ENCODE results near the gene CD79A. TPM values are rescaled to one million over a fixed set of nuclear protein-coding genes. Genes with fewer than 3 reads are reported as not detected.

The CD79A gene
- total and polyA plus RNA-seq, 7 donors, result 1.8 to 169 (median 3.6) TPM; not detected in 4

GRCh38 chr19:41848666-41849065 lies 28.4 kb upstream of the CD79A start:
- WGBS, 2 donors, result 87 to 88% methylated on average over 6 of the region's 6 CpGs
- no peaks in the 10 kb centered on the region for H3K4me1 ChIP-seq

DNA sequence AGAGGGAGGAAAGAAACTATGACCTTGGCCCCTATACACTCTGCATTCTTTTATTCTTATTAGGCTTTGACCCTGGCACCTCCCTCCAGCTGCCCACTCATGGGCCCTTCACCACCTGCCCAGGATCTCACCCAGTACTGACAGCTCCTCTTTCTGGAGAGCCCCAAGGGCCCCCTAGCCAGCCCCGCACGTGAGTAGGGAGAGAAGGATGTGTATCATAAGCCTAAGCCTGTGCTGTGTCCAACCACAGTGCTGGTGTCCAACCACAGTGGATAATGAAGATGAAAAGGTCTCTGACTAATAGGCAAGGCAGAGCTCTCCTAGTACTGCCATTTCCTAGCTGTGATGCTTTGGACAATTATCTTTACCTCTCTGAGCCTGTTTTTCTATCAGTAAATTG lies 28.0 kb upstream of the CD79A start:
- H3K9me3 ChIP-seq, result peaks cover 0 to 5% (median 0%) of the 10 kb centered on the region in 4 donors
- no peaks in the 10 kb centered on the region for H3K4me1 ChIP-seq
- no peaks in the 10 kb centered on the region for H3K27me3 ChIP-seq
- H3K4me3 ChIP-seq, result no peak overlapping the region
- whole genome bisulfite sequencing, 2 donors, result 82% methylated on average over 2 of the region's 2 CpGs
- TF ChIP-seq, protein P1, sequence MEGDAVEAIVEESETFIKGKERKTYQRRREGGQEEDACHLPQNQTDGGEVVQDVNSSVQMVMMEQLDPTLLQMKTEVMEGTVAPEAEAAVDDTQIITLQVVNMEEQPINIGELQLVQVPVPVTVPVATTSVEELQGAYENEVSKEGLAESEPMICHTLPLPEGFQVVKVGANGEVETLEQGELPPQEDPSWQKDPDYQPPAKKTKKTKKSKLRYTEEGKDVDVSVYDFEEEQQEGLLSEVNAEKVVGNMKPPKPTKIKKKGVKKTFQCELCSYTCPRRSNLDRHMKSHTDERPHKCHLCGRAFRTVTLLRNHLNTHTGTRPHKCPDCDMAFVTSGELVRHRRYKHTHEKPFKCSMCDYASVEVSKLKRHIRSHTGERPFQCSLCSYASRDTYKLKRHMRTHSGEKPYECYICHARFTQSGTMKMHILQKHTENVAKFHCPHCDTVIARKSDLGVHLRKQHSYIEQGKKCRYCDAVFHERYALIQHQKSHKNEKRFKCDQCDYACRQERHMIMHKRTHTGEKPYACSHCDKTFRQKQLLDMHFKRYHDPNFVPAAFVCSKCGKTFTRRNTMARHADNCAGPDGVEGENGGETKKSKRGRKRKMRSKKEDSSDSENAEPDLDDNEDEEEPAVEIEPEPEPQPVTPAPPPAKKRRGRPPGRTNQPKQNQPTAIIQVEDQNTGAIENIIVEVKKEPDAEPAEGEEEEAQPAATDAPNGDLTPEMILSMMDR (IDR thresholded peaks at IDR 0.05), result no peak
- no peak for TF ChIP-seq POLR2AphosphoS5 (IDR thresholded peaks at IDR 0.05)
- no peak for TF ChIP-seq EP300 (IDR thresholded peaks at IDR 0.05)
- TF ChIP-seq POLR2A (IDR thresholded peaks at IDR 0.05), result no peak
- no peak for DNase-seq
- no peaks in the 10 kb centered on the region for H3K36me3 ChIP-seq
- intact Hi-C loops (cut with DNase I), result no loop called here
- H3K27ac ChIP-seq, result no peak overlapping the region

More at GRCh38 chr19:41848666-41849065, 28.4 kb upstream of the CD79A start:
- no peak for DNase-seq
- Histone ChIP-seq H3K4me3 (no peak overlapping the region), H3K27me3 (no peaks in the 10 kb centered on the region), H3K9me3 (peaks cover 0 to 5% (median 0%) of the 10 kb centered on the region in 4 donors), H3K36me3 (no peaks in the 10 kb centered on the region), H3K27ac (no peak overlapping the region)
- no peak for TF ChIP-seq POLR2AphosphoS5 (IDR thresholded peaks at IDR 0.05)
- no peak for TF ChIP-seq EP300 (IDR thresholded peaks at IDR 0.05)
- no peak for TF ChIP-seq POLR2A (IDR thresholded peaks at IDR 0.05)
- TF ChIP-seq, protein P1 (IDR thresholded peaks at IDR 0.05), result no peak
- intact Hi-C loops (cut with DNase I), result no loop called here

DNA sequence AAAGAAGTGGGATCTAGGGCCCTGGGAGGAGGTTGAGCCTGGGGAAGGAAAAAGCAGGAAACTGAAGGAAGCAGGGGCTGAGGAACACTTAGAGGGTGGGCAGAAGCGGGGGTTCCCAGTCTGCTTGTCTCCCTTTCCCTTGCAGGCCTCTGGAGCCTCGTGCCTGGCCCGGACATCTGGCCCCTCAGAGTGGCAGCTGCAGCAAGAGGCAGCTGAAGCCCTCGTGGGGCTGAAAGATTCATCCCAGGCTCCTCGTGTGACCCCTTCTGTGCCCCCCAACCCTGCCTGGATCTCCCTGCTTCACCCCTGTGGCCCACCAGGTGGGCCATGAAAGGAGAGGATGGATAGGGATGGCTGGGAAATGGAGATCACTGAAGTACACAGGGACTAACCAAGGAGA lies 26.7 kb upstream of the CD79A start:
- H3K4me1 ChIP-seq, result no peaks in the 10 kb centered on the region
- no peak overlapping the region for H3K27ac ChIP-seq
- no peak overlapping the region for H3K4me3 ChIP-seq
- intact Hi-C loops (cut with DNase I), result no loop called here
- TF ChIP-seq POLR2AphosphoS5 (IDR thresholded peaks at IDR 0.05), result no peak
- no peak for TF ChIP-seq POLR2A (IDR thresholded peaks at IDR 0.05)
- TF ChIP-seq EP300 (IDR thresholded peaks at IDR 0.05), result no peak
- TF ChIP-seq, protein P1 (IDR thresholded peaks at IDR 0.05), result no peak
- H3K36me3 ChIP-seq, result no peaks in the 10 kb centered on the region
- DNase-seq, result no peak
- WGBS, 2 donors, result 71 to 79% methylated on average over 5 of the region's 5 CpGs
- H3K9me3 ChIP-seq, result no peaks in the 10 kb centered on the region
- H3K27me3 ChIP-seq, result no peaks in the 10 kb centered on the region

DNA sequence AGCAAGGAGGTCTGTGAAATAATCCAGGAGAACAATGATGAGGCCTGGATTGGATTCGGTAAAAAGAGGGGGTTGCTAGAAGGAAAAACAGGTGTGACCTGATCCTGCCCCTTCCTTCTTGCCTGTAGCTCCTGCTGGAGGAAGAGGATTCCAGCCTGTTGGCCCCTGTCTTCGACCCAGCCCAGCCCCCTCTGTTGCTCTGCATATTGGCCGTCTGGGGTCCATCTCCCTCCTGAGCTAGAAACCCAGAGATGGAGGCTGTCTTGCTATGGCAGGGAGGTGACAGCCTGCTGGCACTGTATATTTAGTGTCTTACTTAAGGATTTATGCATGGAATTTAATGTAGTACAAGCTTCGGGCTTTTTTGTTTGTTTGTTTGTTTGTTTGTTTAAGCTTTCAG lies 25.6 kb upstream of the CD79A start:
- no peaks in the 10 kb centered on the region for H3K9me3 ChIP-seq
- WGBS, 2 donors, result 51 to 56% methylated on average over 4 of the region's 4 CpGs
- intact Hi-C loops (cut with DNase I), result no loop called here
- no peak overlapping the region for H3K27ac ChIP-seq
- no peaks in the 10 kb centered on the region for H3K36me3 ChIP-seq
- DNase-seq, result no peak
- H3K4me3 ChIP-seq, result no peak overlapping the region
- TF ChIP-seq EP300 (IDR thresholded peaks at IDR 0.05) (no peak), POLR2A (IDR thresholded peaks at IDR 0.05) (no peak), POLR2AphosphoS5 (IDR thresholded peaks at IDR 0.05) (no peak)
- TF ChIP-seq, protein P1 (IDR thresholded peaks at IDR 0.05), result no peak
- H3K27me3 ChIP-seq, result no peaks in the 10 kb centered on the region
- no peaks in the 10 kb centered on the region for H3K4me1 ChIP-seq

GRCh38 chr19:41853344-41853743 lies 23.7 kb upstream of the CD79A start:
- Histone ChIP-seq H3K27me3 (no peaks in the 10 kb centered on the region), H3K9me3 (no peaks in the 10 kb centered on the region), H3K4me3 (no peak overlapping the region), H3K36me3 (no peaks in the 10 kb centered on the region), H3K4me1 (no peaks in the 10 kb centered on the region), H3K27ac (no peak overlapping the region)
- DNase-seq, result no peak
- WGBS, 2 donors, result 39 to 88% methylated on average over 2 of the region's 2 CpGs
- no peak for TF ChIP-seq POLR2A (IDR thresholded peaks at IDR 0.05)
- TF ChIP-seq, protein P1 (IDR thresholded peaks at IDR 0.05), result no peak
- TF ChIP-seq EP300 (IDR thresholded peaks at IDR 0.05), result no peak
- intact Hi-C loops (cut with DNase I), result no loop called here

Measured in sigmoid colon (tissue), 7 donors.